ENCODE results near the gene CGA. TPM values are rescaled to one million over a fixed set of nuclear protein-coding genes. Genes with fewer than 3 reads are reported as not detected.
"Not testable (repeated sequence)": the region's sequence is repeated elsewhere in the genome, so short reads cannot be mapped to it uniquely, and the experiment has no call there.

CGA gene
- total RNA-seq (under 1 TPM in 3 of 10 donors, not detected in 7; 0.23 to 0.85 (median 0.32) TPM), polyA plus RNA-seq (1 to 10 TPM in 1 of 2 donors, not detected in 1; 1.0 TPM)
- long read RNA-seq, donor 1, result 0 reads
- long read RNA-seq, donor 2, result 0 reads
- long read RNA-seq, donor 3, result 0 reads

GRCh38 chr6:87095087-87095509, at the start of gene CGA:
Gene CGA, minus strand, starts transcription at chr6:87095106. Its CDS starts 6,906 bp downstream, at chr6:87088200.
- TF ChIP-seq CTCF (IDR thresholded peaks at IDR 0.05), result no peak

GRCh38 chr6:87139927-87140326, 45.0 kb upstream of the CGA start:
- H3K27ac ChIP-seq, H3K4me3 ChIP-seq, DNase-seq, H3K4me1 ChIP-seq, ATAC-seq, H3K27me3 ChIP-seq, H3K9me3 ChIP-seq, H3K36me3 ChIP-seq: not testable (repeated sequence)
- WGBS, 2 donors, result 92 to 94% methylated on average over 8 of the region's 8 CpGs
- intact Hi-C loops (cut with DNase I), result loop anchor here in 9 of 10 donors (2.0 to 10.0 kb wide), 6 partner anchors 95 to 175 kb away; no protein-coding TSS in a partner anchor

More at GRCh38 chr6:87095087-87095509, at the start of gene CGA:
- Histone ChIP-seq H3K9me3 (no peaks in the 10 kb centered on the region), H3K27ac (no peak within 1 kb of the TSS), H3K4me3 (no peak within 1 kb of the TSS), H3K27me3 (peaks cover 0 to 11% (median 6%) of the 10 kb centered on the region in 7 donors), H3K36me3 (no peaks in the 10 kb centered on the region), H3K4me1 (no peaks in the 10 kb centered on the region)
- ATAC-seq (no peak), DNase-seq (no peak)
- WGBS, 2 donors, result 61 to 63% methylated on average over 6 of the region's 6 CpGs
- intact Hi-C loops (cut with DNase I), result no loop called here

GRCh38 chr6:87139236-87139635, 44.3 kb upstream of the CGA start:
- ATAC-seq (peak in 3 of 8 donors; percentile 54 to 62 (median 57)), DNase-seq (peak in 1 of 2 donors; percentile 18)
- Histone ChIP-seq H3K27me3 (peaks cover 0 to 8% (median 0%) of the 10 kb centered on the region in 7 donors), H3K36me3 (no peaks in the 10 kb centered on the region), H3K4me1 (no peaks in the 10 kb centered on the region), H3K27ac (no peak overlapping the region), H3K4me3 (no peak overlapping the region), H3K9me3 (peaks cover 0 to 5% (median 0%) of the 10 kb centered on the region in 11 donors)
- TF ChIP-seq CTCF (IDR thresholded peaks at IDR 0.05), result peak; percentile 49 to 81 (median 70)
- 29 to 36% methylated on average over 1 of the region's 1 CpG for WGBS, 2 donors
- intact Hi-C loops (cut with DNase I), result loop anchor here in 9 of 10 donors (2.0 to 10.0 kb wide), 5 partner anchors 96 to 108 kb away; no protein-coding TSS in a partner anchor

- Histone ChIP-seq H3K27ac (no peak overlapping the region), H3K9me3 (peaks cover 0 to 5% (median 0%) of the 10 kb centered on the region in 11 donors), H3K4me1 (no peaks in the 10 kb centered on the region), H3K36me3 (no peaks in the 10 kb centered on the region), H3K4me3 (no peak overlapping the region), H3K27me3 (peaks cover 0 to 8% (median 0%) of the 10 kb centered on the region in 7 donors)
- DNase-seq, result no peak
- TF ChIP-seq CTCF (IDR thresholded peaks at IDR 0.05), result no peak
- 44 to 56% methylated on average over 1 of the region's 1 CpG for WGBS, 2 donors
- no peak for ATAC-seq
- intact Hi-C loops (cut with DNase I), result loop anchor here in 7 of 10 donors (5.0 to 10.0 kb wide), 4 partner anchors 98 to 110 kb away; no protein-coding TSS in a partner anchor
Measured at GRCh38 chr6:87136963-87137362, 42.1 kb upstream of the CGA start.

- Histone ChIP-seq H3K4me1 (no peaks in the 10 kb centered on the region), H3K36me3 (no peaks in the 10 kb centered on the region), H3K27ac (no peak overlapping the region), H3K4me3 (no peak overlapping the region), H3K9me3 (peaks cover 0 to 9% (median 0%) of the 10 kb centered on the region in 11 donors), H3K27me3 (peaks cover 0 to 20% (median 9%) of the 10 kb centered on the region in 7 donors)
- intact Hi-C loops (cut with DNase I), result no loop called here
- DNase-seq (no peak), ATAC-seq (no peak)
- 86 to 88% methylated on average over 2 of the region's 2 CpGs for WGBS, 2 donors
- no peak for TF ChIP-seq CTCF (IDR thresholded peaks at IDR 0.05)
Measured at GRCh38 chr6:87127737-87128136, 32.8 kb upstream of the CGA start.
